ENCODE data around the gene FAM107B. TPM values are rescaled to one million over a fixed set of nuclear protein-coding genes. Genes with fewer than 3 reads are reported as not detected.

FAM107B gene
- total RNA-seq, 1 donor from 2014 or later: 82.2 TPM

DNA sequence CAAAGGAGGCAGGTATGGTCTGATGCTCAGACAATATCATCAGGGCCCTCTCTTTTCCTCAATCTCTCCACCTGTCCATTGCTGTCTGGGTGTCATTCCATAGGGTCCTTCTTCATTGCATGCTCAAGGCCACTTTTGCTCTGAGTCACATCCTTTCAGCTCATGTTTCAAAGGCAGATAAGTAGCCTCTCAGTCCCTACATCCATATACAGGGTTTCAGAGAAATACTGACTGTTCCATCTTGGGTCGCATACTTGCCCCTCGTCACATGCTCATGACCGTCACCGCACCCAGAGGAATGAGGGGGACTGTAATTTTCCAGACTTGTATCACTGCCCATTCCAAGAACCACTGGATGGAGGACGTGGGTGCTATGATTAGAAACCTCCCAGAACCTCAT is 93.4 kb downstream of the FAM107B start:
- no peaks in the 10 kb centered on the region for H3K27me3 Mint-ChIP-seq
- TF ChIP-seq, protein P1, sequence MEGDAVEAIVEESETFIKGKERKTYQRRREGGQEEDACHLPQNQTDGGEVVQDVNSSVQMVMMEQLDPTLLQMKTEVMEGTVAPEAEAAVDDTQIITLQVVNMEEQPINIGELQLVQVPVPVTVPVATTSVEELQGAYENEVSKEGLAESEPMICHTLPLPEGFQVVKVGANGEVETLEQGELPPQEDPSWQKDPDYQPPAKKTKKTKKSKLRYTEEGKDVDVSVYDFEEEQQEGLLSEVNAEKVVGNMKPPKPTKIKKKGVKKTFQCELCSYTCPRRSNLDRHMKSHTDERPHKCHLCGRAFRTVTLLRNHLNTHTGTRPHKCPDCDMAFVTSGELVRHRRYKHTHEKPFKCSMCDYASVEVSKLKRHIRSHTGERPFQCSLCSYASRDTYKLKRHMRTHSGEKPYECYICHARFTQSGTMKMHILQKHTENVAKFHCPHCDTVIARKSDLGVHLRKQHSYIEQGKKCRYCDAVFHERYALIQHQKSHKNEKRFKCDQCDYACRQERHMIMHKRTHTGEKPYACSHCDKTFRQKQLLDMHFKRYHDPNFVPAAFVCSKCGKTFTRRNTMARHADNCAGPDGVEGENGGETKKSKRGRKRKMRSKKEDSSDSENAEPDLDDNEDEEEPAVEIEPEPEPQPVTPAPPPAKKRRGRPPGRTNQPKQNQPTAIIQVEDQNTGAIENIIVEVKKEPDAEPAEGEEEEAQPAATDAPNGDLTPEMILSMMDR (IDR thresholded peaks at IDR 0.05; ENCODE audit: unreplicated experiment): no peak
- peaks cover 12% of the 10 kb centered on the region for H3K4me1 Mint-ChIP-seq (ENCODE audit: low read depth)
- no peaks in the 10 kb centered on the region for H3K9me3 Mint-ChIP-seq (ENCODE audit: low read depth)
- no peak overlapping the region for H3K27ac Mint-ChIP-seq
- no peak for DNase-seq (ENCODE audit: low spot score, unreplicated experiment)
- H3K4me3 Mint-ChIP-seq (ENCODE audit: low read depth): no peak overlapping the region
- no peaks in the 10 kb centered on the region for H3K36me3 Mint-ChIP-seq (ENCODE audit: insufficient read depth)

- no peaks in the 10 kb centered on the region for H3K9me3 Mint-ChIP-seq (ENCODE audit: low read depth)
- H3K36me3 Mint-ChIP-seq (ENCODE audit: insufficient read depth): no peaks in the 10 kb centered on the region
- H3K27ac Mint-ChIP-seq: no peak overlapping the region
- H3K4me3 Mint-ChIP-seq (ENCODE audit: low read depth): no peak overlapping the region
- no peaks in the 10 kb centered on the region for H3K27me3 Mint-ChIP-seq
- DNase-seq (ENCODE audit: low spot score, unreplicated experiment): no peak
- peaks cover 26% of the 10 kb centered on the region for H3K4me1 Mint-ChIP-seq (ENCODE audit: low read depth)
- TF ChIP-seq, protein P1 (IDR thresholded peaks at IDR 0.05; ENCODE audit: unreplicated experiment): no peak
These were observed 96.1 kb downstream of the FAM107B start for GRCh38 chr10:14678637-14679036.

- no peak overlapping the region for H3K4me3 Mint-ChIP-seq (ENCODE audit: low read depth)
These were observed 98.0 kb downstream of the FAM107B start for GRCh38 chr10:14676732-14677131.

DNA sequence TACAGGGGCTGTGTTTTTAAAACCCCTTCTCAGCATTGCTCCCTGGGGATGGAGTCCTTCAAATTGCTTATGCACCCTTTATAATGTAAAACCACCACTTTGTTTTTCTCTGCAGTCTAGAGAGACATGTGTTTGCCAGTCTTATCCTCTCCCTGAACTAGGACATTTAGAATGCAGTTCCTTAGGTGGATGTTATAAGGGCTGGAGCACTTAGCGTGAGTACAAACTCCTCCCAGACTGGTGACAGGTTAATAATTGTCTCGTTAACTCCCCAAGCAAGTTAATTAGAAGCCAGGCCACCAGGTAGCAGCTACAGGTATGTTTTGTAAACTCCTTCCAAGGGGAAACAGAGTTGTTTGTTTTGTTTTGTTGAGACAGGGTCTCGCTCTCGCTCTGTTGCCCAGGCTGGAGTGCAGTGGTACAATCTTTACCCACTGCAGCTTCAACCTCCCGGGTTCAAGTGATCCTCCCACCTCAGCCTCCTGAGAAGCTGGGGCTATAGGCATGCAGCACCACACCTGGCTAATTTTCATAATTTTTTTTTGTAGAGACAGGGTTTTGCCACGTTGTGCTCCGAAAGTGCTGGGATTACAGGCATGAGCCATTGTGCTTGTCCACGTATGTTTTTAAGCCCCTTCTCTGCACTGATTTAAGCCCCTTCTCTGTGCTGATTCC is 100.2 kb downstream of the FAM107B start:
- H3K4me3 Mint-ChIP-seq (ENCODE audit: low read depth): peak overlapping the region; percentile 19
- no peaks in the 10 kb centered on the region for H3K36me3 Mint-ChIP-seq (ENCODE audit: insufficient read depth)
- H3K27me3 Mint-ChIP-seq: no peaks in the 10 kb centered on the region
- peak overlapping the region; percentile 95 for H3K27ac Mint-ChIP-seq
- peaks cover 45% of the 10 kb centered on the region for H3K4me1 Mint-ChIP-seq (ENCODE audit: low read depth)
- TF ChIP-seq, protein P1 (IDR thresholded peaks at IDR 0.05; ENCODE audit: unreplicated experiment): no peak
- peak; percentile 25 for DNase-seq (ENCODE audit: low spot score, unreplicated experiment)
- H3K9me3 Mint-ChIP-seq (ENCODE audit: low read depth): no peaks in the 10 kb centered on the region

More at GRCh38 chr10:14676732-14677131, 98.0 kb downstream of the FAM107B start:
- DNase-seq (ENCODE audit: low spot score, unreplicated experiment): no peak
- Mint-ChIP-seq H3K4me1 (ENCODE audit: low read depth) (peaks cover 36% of the 10 kb centered on the region), H3K9me3 (ENCODE audit: low read depth) (no peaks in the 10 kb centered on the region), H3K27me3 (no peaks in the 10 kb centered on the region), H3K36me3 (ENCODE audit: insufficient read depth) (no peaks in the 10 kb centered on the region), H3K27ac (peak overlapping the region; percentile 17)
- TF ChIP-seq, protein P1 (IDR thresholded peaks at IDR 0.05; ENCODE audit: unreplicated experiment): no peak

- TF ChIP-seq, protein P1 (IDR thresholded peaks at IDR 0.05; ENCODE audit: unreplicated experiment): no peak
- H3K4me1 Mint-ChIP-seq (ENCODE audit: low read depth): peaks cover 47% of the 10 kb centered on the region
- no peaks in the 10 kb centered on the region for H3K27me3 Mint-ChIP-seq
- no peak overlapping the region for H3K4me3 Mint-ChIP-seq (ENCODE audit: low read depth)
- H3K36me3 Mint-ChIP-seq (ENCODE audit: insufficient read depth): no peaks in the 10 kb centered on the region
- DNase-seq (ENCODE audit: low spot score, unreplicated experiment): no peak
- no peaks in the 10 kb centered on the region for H3K9me3 Mint-ChIP-seq (ENCODE audit: low read depth)
- peak overlapping the region; percentile 95 for H3K27ac Mint-ChIP-seq
These were observed 101.4 kb downstream of the FAM107B start for GRCh38 chr10:14673189-14673861.
